GM23338 (cell line): Measurements from ENCODE around the gene RNF217. TPM values are rescaled to one million over a fixed set of nuclear protein-coding genes. Genes with fewer than 3 reads are reported as not detected.

ENCODE experiments used
- ATAC-seq: fragments of 200-7000 bp; cut with Tn5 transposase; 3 replicates; pipeline ENCODE4 v1.9.1; 2020
- DNase-seq: peaks from one replicate; pipeline ENCODE4 v3.0.0-alpha.2; 2015; ENCODE audit warnings: low spot score
- H2AFZ ChIP-seq: fragments of 200-600 bp; sonication (generic); 2 replicates; pipeline ENCODE4 v1.8.0; 2016; ENCODE audit warnings: antibody characterized with exemption, mild to moderate bottlenecking, moderate library complexity
- H3F3A ChIP-seq: fragments of 200-600 bp; sonication (generic); replicated peaks from 2 replicates; pipeline ENCODE4 v1.8.0; 2017; ENCODE audit warnings: antibody characterized with exemption, mixed run types, low read depth
- H3K27ac ChIP-seq: fragments of 200-600 bp; sonication (generic); 2 replicates; pipeline ENCODE4 v1.6.1; 2016; ENCODE audit warnings: low read depth
- H3K27me3 ChIP-seq: fragments of 200-600 bp; sonication (generic); 2 replicates; pipeline ENCODE4 v1.8.0; 2016; ENCODE audit warnings: mild to moderate bottlenecking, mixed run types, moderate library complexity; ENCODE audit not compliant: insufficient read depth
- H3K36me3 ChIP-seq: fragments of 200-600 bp; sonication (generic); 2 replicates; pipeline ENCODE4 v1.8.0; 2016; ENCODE audit warnings: mild to moderate bottlenecking; ENCODE audit not compliant: insufficient read depth
- H3K4me1 ChIP-seq: fragments of 200-600 bp; sonication (generic); 2 replicates; pipeline ENCODE4 v1.8.0; 2016; ENCODE audit warnings: mild to moderate bottlenecking, moderate library complexity; ENCODE audit not compliant: insufficient read depth
- H3K4me2 ChIP-seq: fragments of 200-600 bp; sonication (generic); 2 replicates; pipeline ENCODE4 v1.7.1; 2017; ENCODE audit warnings: mixed run types
- H3K4me3 ChIP-seq: fragments of 200-600 bp; sonication (generic); 2 replicates; pipeline ENCODE4 v1.6.1; 2016; ENCODE audit warnings: mixed run types
- H3K79me2 ChIP-seq: fragments of 200-600 bp; sonication (generic); replicated peaks from 2 replicates; pipeline ENCODE4 v1.8.0; 2017; ENCODE audit warnings: mild to moderate bottlenecking; ENCODE audit not compliant: insufficient read depth
- H3K9me2 ChIP-seq: fragments of 200-600 bp; sonication (generic); 2 replicates; pipeline ENCODE4 v1.8.0; 2017; ENCODE audit not compliant: insufficient read depth
- H4K20me1 ChIP-seq: fragments of 200-600 bp; sonication (generic); replicated peaks from 2 replicates; pipeline ENCODE4 v1.8.0; 2017; ENCODE audit warnings: mild to moderate bottlenecking; ENCODE audit not compliant: insufficient read depth
- H3K27ac Mint-ChIP-seq: 2 replicates; pipeline ENCODE4 v1.8.0; 2020; ENCODE audit warnings: inconsistent platforms, mild to moderate bottlenecking, moderate library complexity, mixed read lengths
- H3K27me3 Mint-ChIP-seq: 3 replicates; pipeline ENCODE4 v1.8.0; 2022; ENCODE audit warnings: low read depth, mild to moderate bottlenecking, moderate library complexity, mixed read lengths, inconsistent platforms; ENCODE audit not compliant: insufficient read depth, poor library complexity
- H3K36me3 Mint-ChIP-seq: 3 replicates; pipeline ENCODE4 v1.8.0; 2021; ENCODE audit warnings: low read depth, mild to moderate bottlenecking, inconsistent platforms, moderate library complexity, mixed read lengths
- H3K4me1 Mint-ChIP-seq: 3 replicates; pipeline ENCODE4 v1.8.0; 2020; ENCODE audit warnings: mild to moderate bottlenecking, inconsistent platforms, mixed read lengths
- H3K4me3 Mint-ChIP-seq: 3 replicates; pipeline ENCODE4 v1.8.0; 2021; ENCODE audit warnings: moderate library complexity, mild to moderate bottlenecking, inconsistent platforms, mixed read lengths
- H3K9me3 Mint-ChIP-seq: 3 replicates; pipeline ENCODE4 v1.8.0; 2020; ENCODE audit warnings: moderate library complexity, mild to moderate bottlenecking, inconsistent platforms, mixed read lengths
- CREB1 ChIP-seq: fragments of 250-450 bp; sonication (Bioruptor Pico); IDR thresholded peaks from 2 replicates; pipeline ENCODE4 v1.5.0; 2020; ENCODE audit warnings: low read depth, mild to moderate bottlenecking, moderate library complexity
- CTCF ChIP-seq, 2 experiments: fragments of 200-600 bp in 1 of 2; sonication (generic) in 1 of 2; conservative IDR thresholded peaks; 2 replicates each; pipeline versions ENCODE4 v1.5.1 to v1.6.1; 2016 to 2017; ENCODE audit warnings: antibody characterized with exemption in 2 of 2, low read depth in 2 of 2, mild to moderate bottlenecking in 2 of 2, moderate library complexity in 1 of 2
- ETS1 ChIP-seq: IDR thresholded peaks from 2 replicates; pipeline ENCODE4 v1.6.1; 2016; ENCODE audit warnings: antibody characterized with exemption
- EZH2 ChIP-seq: fragments of 200-600 bp; sonication (generic); IDR thresholded peaks from one replicate; pipeline ENCODE4 v1.8.0; 2017; ENCODE audit warnings: antibody characterized with exemption, mild to moderate bottlenecking, low read depth; ENCODE audit not compliant: unreplicated experiment
- EZH2phosphoT487 ChIP-seq: fragments of 200-600 bp; sonication (generic); IDR thresholded peaks from one replicate; pipeline ENCODE4 v1.8.1; 2018; ENCODE audit warnings: antibody characterized with exemption; ENCODE audit not compliant: unreplicated experiment
- JUNB ChIP-seq: IDR thresholded peaks from one replicate; pipeline ENCODE4 v1.6.1; 2016; ENCODE audit warnings: antibody characterized with exemption; ENCODE audit not compliant: unreplicated experiment
- NANOG ChIP-seq: IDR thresholded peaks from 2 replicates; pipeline ENCODE4 v1.6.1; 2016; ENCODE audit warnings: antibody characterized with exemption, borderline replicate concordance
- POLR2AphosphoS5 ChIP-seq: IDR thresholded peaks from 2 replicates; pipeline ENCODE4 v1.6.1; 2016; ENCODE audit warnings: antibody characterized with exemption, low read depth
- REST ChIP-seq: IDR thresholded peaks from one replicate; pipeline ENCODE4 v1.6.1; 2018; ENCODE audit warnings: antibody characterized with exemption; ENCODE audit not compliant: unreplicated experiment
- STAT1 ChIP-seq: IDR thresholded peaks from one replicate; pipeline ENCODE4 v1.6.1; 2016; ENCODE audit warnings: antibody characterized with exemption; ENCODE audit not compliant: unreplicated experiment
- ZNF114 ChIP-seq: fragments of 250-450 bp; sonication (Bioruptor Pico); IDR thresholded peaks from 2 replicates; pipeline ENCODE4 v1.5.0; 2020; ENCODE audit warnings: mild to moderate bottlenecking, moderate library complexity
- ZNF331 ChIP-seq: fragments of 250-450 bp; sonication (Bioruptor Pico); IDR thresholded peaks from 2 replicates; pipeline ENCODE4 v1.5.0; 2020; ENCODE audit warnings: low read depth, mild to moderate bottlenecking, moderate library complexity
- polyA plus RNA-seq: library from polyadenylated mRNA; unstranded; fragments of >200 nt; fragmentation: Nextera tagmentation; extraction: Ambion mirVana; gene quantifications from 2 replicates; pipeline ENCODE4 v1.2.1, GENCODE V29; 2016
- total RNA-seq: library from RNA; depleted of rRNA; stranded (reverse); fragments of >200 nt; shearing (Covaris generic); gene quantifications from 2 replicates; pipeline ENCODE4 v1.2.3, GENCODE V29; 2014

Gene RNF217
- total and polyA plus RNA-seq, 2 experiments from 2014 or later: 1.7 to 6.2 TPM

- no peak for TF ChIP-seq REST
- TF ChIP-seq EZH2phosphoT487: no peak
These were observed 79.7 kb downstream of the RNF217 start (continued) for GRCh38 chr6:125041740-125042459.

- Mint-ChIP-seq H3K36me3 (no peaks in the 10 kb centered on the region), H3K27ac (0 out of 2 replicates have a peak overlapping the region, but pooled peaks have one; percentile 7), H3K4me3 (no peak overlapping the region), H3K9me3 (no peaks in the 10 kb centered on the region), H3K4me1 (peaks cover 17% of the 10 kb centered on the region), H3K27me3 (no peaks in the 10 kb centered on the region)
- Histone ChIP-seq H3K79me2 (no peaks in the 10 kb centered on the region), H2AFZ (no peak overlapping the region), H4K20me1 (no peaks in the 10 kb centered on the region), H3F3A (no peaks in the 10 kb centered on the region), H3K4me1 (peaks cover 5% of the 10 kb centered on the region; the same call in 1 of the 2 replicates), H3K27ac (no peak overlapping the region), H3K27me3 (no peaks in the 10 kb centered on the region), H3K4me3 (no peak overlapping the region), H3K9me2 (no peaks in the 10 kb centered on the region), H3K4me2 (no peak overlapping the region), H3K36me3 (no peaks in the 10 kb centered on the region)
- DNase-seq: no peak
- ATAC-seq: no peak
- TF ChIP-seq CREB1 (CRISPR knock-in tag) (no peak), CTCF (conservative IDR thresholded peaks at IDR 0.05; ENCODE audit: low read depth in 2 of 2) (no peak), NANOG (no peak), REST (no peak), STAT1 (no peak), EZH2phosphoT487 (no peak), ETS1 (no peak), EZH2 (no peak), JUNB (no peak), POLR2AphosphoS5 (no peak), ZNF114 (CRISPR knock-in tag) (no peak), ZNF331 (CRISPR knock-in tag) (no peak)
These were observed 81.8 kb downstream of the RNF217 start for GRCh38 chr6:125044066-125044465.
